ENCODE measurements around the gene FGF8. TPM values are rescaled to one million over a fixed set of nuclear protein-coding genes. Genes with fewer than 3 reads are reported as not detected.

Gene FGF8
- total and polyA plus RNA-seq, 9 of the 15 experiments (the other 6 are each of a cell fraction or from before 2014, with no cell fraction given) = 0.13 to 0.82 (median 0.37) TPM; not detected in 5

DNA sequence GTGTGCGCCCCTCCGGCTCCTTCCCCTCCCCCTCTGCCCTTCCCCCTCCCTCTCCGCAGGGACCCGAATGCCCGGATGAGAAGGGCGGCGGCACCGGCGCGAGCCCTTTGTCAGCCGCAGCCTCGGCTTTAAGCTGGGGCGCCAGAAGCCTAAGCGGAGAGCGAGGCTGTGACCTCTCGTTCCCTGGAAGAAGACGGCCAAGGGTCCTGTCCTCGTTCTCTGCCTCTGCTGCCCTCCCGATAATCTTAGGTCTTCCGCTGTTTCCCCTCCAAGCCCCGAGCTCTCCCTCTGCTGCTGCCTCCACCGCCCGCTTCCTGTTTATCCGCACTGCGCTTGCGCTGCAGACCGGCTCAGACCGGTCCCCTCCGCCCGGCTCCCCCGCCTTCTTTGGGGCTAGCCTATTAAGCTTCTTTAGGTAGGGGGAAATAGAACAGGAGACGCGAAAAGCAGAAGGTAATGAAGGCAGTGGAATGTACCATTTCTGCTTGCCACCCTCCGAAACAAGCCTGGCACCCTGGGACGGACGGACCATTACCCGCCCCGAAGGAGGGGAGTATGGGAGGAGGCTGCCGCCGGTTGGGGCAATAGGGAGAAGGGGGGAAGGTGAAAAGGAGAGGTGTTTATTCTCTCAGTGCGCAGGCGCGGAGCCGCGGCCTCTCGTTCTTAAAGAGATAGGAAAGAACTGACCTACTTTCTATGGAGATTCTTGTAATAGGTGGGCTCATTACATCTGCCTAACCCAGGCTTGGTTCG is 42.4 kb upstream of the FGF8 start, which contains the start of gene OGA (continued):
- TF ChIP-seq RBM25 (IDR thresholded peaks at IDR 0.05; ENCODE audit: low read depth, low read length, severe bottlenecking) (no peak), KAT7 (CRISPR knock-in tag; IDR thresholded peaks at IDR 0.05; ENCODE audit: borderline replicate concordance) (no peak), ZNF77 (CRISPR knock-in tag; IDR thresholded peaks at IDR 0.05) (no peak), ZNF830 (CRISPR knock-in tag; IDR thresholded peaks at IDR 0.05) (no peak), NKRF (IDR thresholded peaks at IDR 0.05; ENCODE audit: borderline replicate concordance) (peak; percentile 54; the same call in 1 of the 2 replicates), POLR3A (IDR thresholded peaks at IDR 0.05; ENCODE audit: borderline replicate concordance, extremely low read depth, insufficient read depth, insufficient read length) (no peak), CC2D1A (IDR thresholded peaks at IDR 0.05) (peak; percentile 28; the same call in 1 of the 2 replicates), ZBTB7A (IDR thresholded peaks at IDR 0.05; ENCODE audit: borderline replicate concordance, control insufficient read depth, low read depth, low read length) (no peak), FOXJ2 (tag; IDR thresholded peaks at IDR 0.05) (peak; percentile 85), MAZ (CRISPR knock-in tag; conservative IDR thresholded peaks at IDR 0.05 in 1 of 2, IDR thresholded peaks at IDR 0.05 in 1 of 2) (peak; percentile 80 to 84)
- TF ChIP-seq, protein P1, sequence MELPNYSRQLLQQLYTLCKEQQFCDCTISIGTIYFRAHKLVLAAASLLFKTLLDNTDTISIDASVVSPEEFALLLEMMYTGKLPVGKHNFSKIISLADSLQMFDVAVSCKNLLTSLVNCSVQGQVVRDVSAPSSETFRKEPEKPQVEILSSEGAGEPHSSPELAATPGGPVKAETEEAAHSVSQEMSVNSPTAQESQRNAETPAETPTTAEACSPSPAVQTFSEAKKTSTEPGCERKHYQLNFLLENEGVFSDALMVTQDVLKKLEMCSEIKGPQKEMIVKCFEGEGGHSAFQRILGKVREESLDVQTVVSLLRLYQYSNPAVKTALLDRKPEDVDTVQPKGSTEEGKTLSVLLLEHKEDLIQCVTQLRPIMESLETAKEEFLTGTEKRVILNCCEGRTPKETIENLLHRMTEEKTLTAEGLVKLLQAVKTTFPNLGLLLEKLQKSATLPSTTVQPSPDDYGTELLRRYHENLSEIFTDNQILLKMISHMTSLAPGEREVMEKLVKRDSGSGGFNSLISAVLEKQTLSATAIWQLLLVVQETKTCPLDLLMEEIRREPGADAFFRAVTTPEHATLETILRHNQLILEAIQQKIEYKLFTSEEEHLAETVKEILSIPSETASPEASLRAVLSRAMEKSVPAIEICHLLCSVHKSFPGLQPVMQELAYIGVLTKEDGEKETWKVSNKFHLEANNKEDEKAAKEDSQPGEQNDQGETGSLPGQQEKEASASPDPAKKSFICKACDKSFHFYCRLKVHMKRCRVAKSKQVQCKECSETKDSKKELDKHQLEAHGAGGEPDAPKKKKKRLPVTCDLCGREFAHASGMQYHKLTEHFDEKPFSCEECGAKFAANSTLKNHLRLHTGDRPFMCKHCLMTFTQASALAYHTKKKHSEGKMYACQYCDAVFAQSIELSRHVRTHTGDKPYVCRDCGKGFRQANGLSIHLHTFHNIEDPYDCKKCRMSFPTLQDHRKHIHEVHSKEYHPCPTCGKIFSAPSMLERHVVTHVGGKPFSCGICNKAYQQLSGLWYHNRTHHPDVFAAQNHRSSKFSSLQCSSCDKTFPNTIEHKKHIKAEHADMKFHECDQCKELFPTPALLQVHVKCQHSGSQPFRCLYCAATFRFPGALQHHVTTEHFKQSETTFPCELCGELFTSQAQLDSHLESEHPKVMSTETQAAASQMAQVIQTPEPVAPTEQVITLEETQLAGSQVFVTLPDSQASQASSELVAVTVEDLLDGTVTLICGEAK (IDR thresholded peaks at IDR 0.05) = no peak
- TF ChIP-seq, protein P1 (CRISPR knock-in tag; IDR thresholded peaks at IDR 0.05) = no peak
- TF ChIP-seq, protein P2, sequence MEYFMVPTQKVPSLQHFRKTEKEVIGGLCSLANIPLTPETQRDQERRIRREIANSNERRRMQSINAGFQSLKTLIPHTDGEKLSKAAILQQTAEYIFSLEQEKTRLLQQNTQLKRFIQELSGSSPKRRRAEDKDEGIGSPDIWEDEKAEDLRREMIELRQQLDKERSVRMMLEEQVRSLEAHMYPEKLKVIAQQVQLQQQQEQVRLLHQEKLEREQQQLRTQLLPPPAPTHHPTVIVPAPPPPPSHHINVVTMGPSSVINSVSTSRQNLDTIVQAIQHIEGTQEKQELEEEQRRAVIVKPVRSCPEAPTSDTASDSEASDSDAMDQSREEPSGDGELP (CRISPR knock-in tag; IDR thresholded peaks at IDR 0.05; ENCODE audit: borderline replicate concordance) = no peak; the same call in none of the 2 replicates

Data from K562 (cell line).